ENCODE measurements around the gene ZNF462. TPM values are rescaled to one million over a fixed set of nuclear protein-coding genes. Genes with fewer than 3 reads are reported as not detected.

The ZNF462 gene
- total RNA-seq, 1 donor from 2014 or later, result 0.37 TPM

- no peaks in the 10 kb centered on the region for H3K4me1 Mint-ChIP-seq
- H3K36me3 Mint-ChIP-seq (ENCODE audit: low read depth), result no peaks in the 10 kb centered on the region
- intact Hi-C loops (cut with micrococcal nuclease), result no loop called here
- H3K27ac Mint-ChIP-seq, result no peak overlapping the region
- no peak for DNase-seq
- H3K9me3 Mint-ChIP-seq, result peaks cover 7% of the 10 kb centered on the region
- H3K4me3 Mint-ChIP-seq, result no peak overlapping the region
- peaks cover 2% of the 10 kb centered on the region for H3K27me3 Mint-ChIP-seq
These were observed 52.9 kb downstream of the ZNF462 start for GRCh38 chr9:106915851-106916250.

- H3K36me3 Mint-ChIP-seq (ENCODE audit: low read depth), result no peaks in the 10 kb centered on the region
- peaks cover 7% of the 10 kb centered on the region for H3K9me3 Mint-ChIP-seq
- no peak for DNase-seq
- intact Hi-C loops (cut with micrococcal nuclease), result no loop called here
- no peak overlapping the region for H3K27ac Mint-ChIP-seq
- peaks cover 2% of the 10 kb centered on the region for H3K27me3 Mint-ChIP-seq
- H3K4me3 Mint-ChIP-seq, result no peak overlapping the region
- H3K4me1 Mint-ChIP-seq, result no peaks in the 10 kb centered on the region
These were observed 53.7 kb downstream of the ZNF462 start for GRCh38 chr9:106916466-106917235.

GRCh38 chr9:106918825-106919509, 56.0 kb downstream of the ZNF462 start:
- intact Hi-C loops (cut with micrococcal nuclease), result no loop called here
- no peak for DNase-seq
- Mint-ChIP-seq H3K9me3 (peaks cover 5% of the 10 kb centered on the region), H3K27ac (no peak overlapping the region), H3K27me3 (peaks cover 2% of the 10 kb centered on the region), H3K4me3 (no peak overlapping the region), H3K4me1 (no peaks in the 10 kb centered on the region), H3K36me3 (ENCODE audit: low read depth) (no peaks in the 10 kb centered on the region)

- Mint-ChIP-seq H3K36me3 (ENCODE audit: low read depth) (no peaks in the 10 kb centered on the region), H3K4me3 (no peak overlapping the region), H3K27me3 (no peaks in the 10 kb centered on the region), H3K27ac (no peak overlapping the region), H3K4me1 (no peaks in the 10 kb centered on the region), H3K9me3 (peaks cover 4% of the 10 kb centered on the region)
- no peak for DNase-seq
- intact Hi-C loops (cut with micrococcal nuclease), result no loop called here
These were observed 57.1 kb downstream of the ZNF462 start for GRCh38 chr9:106920091-106920490.

- Mint-ChIP-seq H3K27ac (peak overlapping the region; percentile 54), H3K27me3 (no peaks in the 10 kb centered on the region), H3K4me3 (no peak overlapping the region), H3K36me3 (ENCODE audit: low read depth) (no peaks in the 10 kb centered on the region), H3K4me1 (no peaks in the 10 kb centered on the region), H3K9me3 (peaks cover 6% of the 10 kb centered on the region)
- intact Hi-C loops (cut with micrococcal nuclease), result no loop called here
- no peak for DNase-seq
These were observed 57.8 kb downstream of the ZNF462 start for GRCh38 chr9:106920701-106921283.

- Mint-ChIP-seq H3K27me3 (no peaks in the 10 kb centered on the region), H3K4me3 (no peak overlapping the region), H3K4me1 (no peaks in the 10 kb centered on the region), H3K36me3 (ENCODE audit: low read depth) (no peaks in the 10 kb centered on the region), H3K9me3 (peaks cover 11% of the 10 kb centered on the region), H3K27ac (peak overlapping the region; percentile 54)
- intact Hi-C loops (cut with micrococcal nuclease), result no loop called here
- peak; percentile 73 for DNase-seq
These were observed 58.5 kb downstream of the ZNF462 start for GRCh38 chr9:106921341-106921899.

- intact Hi-C loops (cut with micrococcal nuclease), result no loop called here
- no peaks in the 10 kb centered on the region for H3K27me3 Mint-ChIP-seq
- no peak overlapping the region for H3K4me3 Mint-ChIP-seq
- no peaks in the 10 kb centered on the region for H3K4me1 Mint-ChIP-seq
- no peak for DNase-seq
- H3K27ac Mint-ChIP-seq, result no peak overlapping the region
- peaks cover 13% of the 10 kb centered on the region for H3K9me3 Mint-ChIP-seq
- H3K36me3 Mint-ChIP-seq (ENCODE audit: low read depth), result no peaks in the 10 kb centered on the region
These were observed 59.1 kb downstream of the ZNF462 start for GRCh38 chr9:106922026-106922425.

GRCh38 chr9:106925392-106925791, 62.4 kb downstream of the ZNF462 start:
- Mint-ChIP-seq H3K4me3 (no peak overlapping the region), H3K27me3 (no peaks in the 10 kb centered on the region), H3K4me1 (no peaks in the 10 kb centered on the region), H3K27ac (no peak overlapping the region), H3K9me3 (peaks cover 13% of the 10 kb centered on the region), H3K36me3 (ENCODE audit: low read depth) (no peaks in the 10 kb centered on the region)
- intact Hi-C loops (cut with micrococcal nuclease), result no loop called here
- no peak for DNase-seq

GRCh38 chr9:106927916-106928315, 65.0 kb downstream of the ZNF462 start:
- Mint-ChIP-seq H3K27ac (no peak overlapping the region), H3K4me1 (no peaks in the 10 kb centered on the region)
- intact Hi-C loops (cut with micrococcal nuclease), result no loop called here

GRCh38 chr9:106928350-106928749, 65.4 kb downstream of the ZNF462 start:
- Mint-ChIP-seq H3K4me1 (no peaks in the 10 kb centered on the region), H3K36me3 (ENCODE audit: low read depth) (no peaks in the 10 kb centered on the region), H3K9me3 (peaks cover 25% of the 10 kb centered on the region), H3K4me3 (no peak overlapping the region), H3K27me3 (no peaks in the 10 kb centered on the region), H3K27ac (no peak overlapping the region)
- intact Hi-C loops (cut with micrococcal nuclease), result no loop called here
- no peak for DNase-seq

More at GRCh38 chr9:106927916-106928315, 65.0 kb downstream of the ZNF462 start:
- Mint-ChIP-seq H3K27me3 (no peaks in the 10 kb centered on the region), H3K36me3 (ENCODE audit: low read depth) (no peaks in the 10 kb centered on the region), H3K4me3 (no peak overlapping the region), H3K9me3 (peaks cover 24% of the 10 kb centered on the region)
- no peak for DNase-seq

GRCh38 chr9:106929471-106930177, 66.7 kb downstream of the ZNF462 start:
- Mint-ChIP-seq H3K27ac (no peak overlapping the region), H3K4me3 (no peak overlapping the region), H3K36me3 (ENCODE audit: low read depth) (no peaks in the 10 kb centered on the region), H3K4me1 (no peaks in the 10 kb centered on the region), H3K27me3 (no peaks in the 10 kb centered on the region), H3K9me3 (peaks cover 24% of the 10 kb centered on the region)
- no peak for DNase-seq
- intact Hi-C loops (cut with micrococcal nuclease), result no loop called here

GRCh38 chr9:106930477-106930876, 67.5 kb downstream of the ZNF462 start:
- no peaks in the 10 kb centered on the region for H3K27me3 Mint-ChIP-seq
- intact Hi-C loops (cut with micrococcal nuclease), result no loop called here
- no peaks in the 10 kb centered on the region for H3K36me3 Mint-ChIP-seq (ENCODE audit: low read depth)
- no peak overlapping the region for H3K4me3 Mint-ChIP-seq
- no peak overlapping the region for H3K27ac Mint-ChIP-seq
- no peak for DNase-seq
- H3K4me1 Mint-ChIP-seq, result no peaks in the 10 kb centered on the region
- peaks cover 21% of the 10 kb centered on the region for H3K9me3 Mint-ChIP-seq

- Mint-ChIP-seq H3K4me1 (no peaks in the 10 kb centered on the region), H3K36me3 (ENCODE audit: low read depth) (no peaks in the 10 kb centered on the region), H3K9me3 (peaks cover 13% of the 10 kb centered on the region), H3K27me3 (no peaks in the 10 kb centered on the region), H3K4me3 (no peak overlapping the region), H3K27ac (no peak overlapping the region)
- DNase-seq, result no peak
- intact Hi-C loops (cut with micrococcal nuclease), result no loop called here
These were observed 68.5 kb downstream of the ZNF462 start for GRCh38 chr9:106931466-106931865.
